GM19351 (cell line): ENCODE results near the gene HDLBP.
A peak's percentile ranks its signal among the peaks of the same experiment; 100 is the strongest.
"Not testable (repeated sequence)": the region's sequence is repeated elsewhere in the genome, so short reads cannot be mapped to it uniquely, and the experiment has no call there.

ENCODE experiments used
- ATAC-seq: cut with Tn5 transposase; IDR thresholded peaks from one replicate; pipeline ENCODE4 v1.9.1; 2021; ENCODE audit warnings: mild to moderate bottlenecking, moderate library complexity; ENCODE audit not compliant: unreplicated experiment

The HDLBP gene

GRCh38 chr2:241330616-241330981 is 15.1 kb upstream of the HDLBP start:
- ATAC-seq: no peak

DNA sequence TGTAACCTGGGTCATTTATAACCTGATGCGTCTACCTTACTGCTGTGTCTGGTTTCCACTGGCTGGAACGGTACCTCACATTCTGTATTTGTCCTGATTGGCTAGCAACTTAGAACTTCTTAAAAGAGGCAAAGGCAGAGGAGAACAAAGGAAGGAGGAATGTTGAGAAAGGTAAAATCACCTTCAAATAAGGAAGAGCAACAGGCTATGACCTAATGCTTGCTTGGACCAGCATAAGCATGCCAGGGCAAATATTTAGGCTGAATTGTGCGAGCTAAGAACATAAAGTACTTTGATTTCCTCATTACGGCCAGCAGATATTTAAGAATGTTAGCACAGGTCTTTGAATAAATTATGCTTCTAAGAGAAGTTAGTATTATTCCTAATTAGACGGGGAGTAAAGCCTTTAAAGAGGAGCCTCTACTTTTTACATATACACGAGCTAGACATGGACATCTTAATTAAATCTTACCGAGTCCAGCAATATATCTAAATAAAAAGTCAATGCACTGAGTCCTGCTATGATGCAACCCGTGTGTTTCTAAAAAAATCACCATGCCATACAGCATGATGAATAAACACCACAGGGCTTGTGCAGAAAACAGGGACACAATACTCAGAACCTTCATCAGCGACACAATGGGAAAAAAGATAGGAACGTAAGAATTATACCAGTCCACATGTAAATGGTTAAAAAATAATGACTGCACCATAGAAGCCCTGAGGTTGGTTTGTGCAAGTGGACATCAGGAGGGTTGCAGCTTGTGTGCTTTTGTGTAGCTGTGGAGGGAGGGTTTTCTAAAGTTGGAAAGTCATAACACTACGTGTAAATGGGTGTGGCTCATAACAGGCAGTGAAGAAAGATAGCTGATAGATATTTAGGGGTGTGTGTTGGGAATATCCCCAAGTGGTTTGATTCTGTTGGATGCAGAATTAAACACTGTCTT is 14.5 kb upstream of the HDLBP start:
- no peak for ATAC-seq

- no peak for ATAC-seq
Measured at GRCh38 chr2:241325257-241325656, 9.8 kb upstream of the HDLBP start.

GRCh38 chr2:241324775-241325174 is 9.3 kb upstream of the HDLBP start:
- no peak for ATAC-seq

DNA sequence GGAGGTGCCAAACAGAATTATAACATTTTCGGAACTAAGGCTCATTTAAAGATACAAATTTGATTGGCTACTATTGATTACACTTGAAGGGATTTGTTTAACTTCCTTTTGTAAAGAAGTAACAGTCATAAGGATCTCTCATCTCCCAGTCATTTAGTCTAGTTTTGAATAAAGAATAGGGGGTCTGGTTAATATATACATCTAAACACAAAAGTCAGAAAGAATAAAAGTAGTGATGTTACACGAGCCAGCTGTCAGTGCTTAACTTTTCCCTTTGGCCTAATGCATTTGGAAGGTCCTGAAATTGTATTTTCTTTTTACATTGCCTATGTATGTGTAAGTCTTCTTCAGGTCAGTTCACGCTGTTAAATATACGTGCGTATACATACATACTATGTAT is 8.3 kb upstream of the HDLBP start:
- no peak for ATAC-seq

DNA sequence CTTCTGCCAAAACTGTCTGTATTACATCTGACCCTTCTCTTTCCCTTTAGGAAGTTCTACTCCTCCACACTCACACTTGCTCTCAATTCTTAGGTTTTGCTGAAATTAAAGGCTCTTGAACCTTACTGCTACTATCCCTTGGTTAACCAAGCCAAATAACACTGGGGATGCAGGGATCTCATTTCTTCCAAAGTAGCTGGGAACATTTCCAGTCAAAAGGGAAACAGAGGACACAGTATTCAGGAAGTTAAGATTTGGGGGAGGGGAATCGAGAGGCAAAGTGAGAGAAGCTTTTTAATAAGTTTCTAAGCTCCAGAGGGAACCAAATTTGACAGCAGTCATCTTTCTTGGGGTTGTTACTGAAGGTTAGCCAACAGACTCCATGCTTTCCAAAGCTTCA is 6.4 kb upstream of the HDLBP start:
- no peak for ATAC-seq

GRCh38 chr2:241321033-241321432 is 5.6 kb upstream of the HDLBP start:
- no peak for ATAC-seq

- no peak for ATAC-seq
Measured at GRCh38 chr2:241320394-241320793, 4.9 kb upstream of the HDLBP start.

DNA sequence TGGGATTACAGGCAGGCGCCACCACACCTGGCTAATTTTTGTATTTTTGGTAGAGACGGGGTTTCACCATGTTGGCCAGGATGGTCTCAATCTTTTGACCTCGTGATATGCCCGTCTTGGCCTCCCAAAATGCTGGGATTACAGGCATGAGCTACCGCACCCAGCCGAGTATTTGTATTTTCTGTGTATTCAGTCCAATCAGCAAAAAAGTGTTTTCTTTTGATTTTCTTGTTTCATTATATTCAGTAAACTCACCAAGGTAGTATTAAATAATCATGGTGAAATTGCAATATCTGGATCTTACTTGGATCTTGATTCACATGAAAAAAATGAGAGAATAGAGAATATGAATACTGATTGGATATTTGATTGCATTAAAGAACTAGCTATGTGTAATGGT is 3.4 kb upstream of the HDLBP start:
- not testable (repeated sequence) for ATAC-seq

DNA sequence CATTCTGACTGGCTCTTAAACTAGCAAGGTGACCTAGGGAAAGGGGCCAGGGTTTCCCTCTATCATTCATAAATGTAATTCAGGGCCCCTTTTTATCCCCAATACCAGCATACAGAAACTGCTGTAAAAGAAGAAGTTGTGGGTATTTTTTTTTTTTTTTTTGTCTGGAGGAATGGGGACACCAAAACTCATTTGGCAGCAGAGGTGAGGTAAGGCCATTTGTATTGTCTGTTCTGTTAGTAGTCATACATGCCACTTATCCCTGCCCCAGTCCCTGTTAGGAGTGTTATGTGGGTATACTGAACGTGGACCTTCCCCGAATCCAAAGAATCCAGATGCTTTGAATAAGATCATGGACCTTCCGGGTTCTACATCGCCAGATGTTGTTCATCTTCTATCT is 1.9 kb upstream of the HDLBP start:
- no peak for ATAC-seq

DNA sequence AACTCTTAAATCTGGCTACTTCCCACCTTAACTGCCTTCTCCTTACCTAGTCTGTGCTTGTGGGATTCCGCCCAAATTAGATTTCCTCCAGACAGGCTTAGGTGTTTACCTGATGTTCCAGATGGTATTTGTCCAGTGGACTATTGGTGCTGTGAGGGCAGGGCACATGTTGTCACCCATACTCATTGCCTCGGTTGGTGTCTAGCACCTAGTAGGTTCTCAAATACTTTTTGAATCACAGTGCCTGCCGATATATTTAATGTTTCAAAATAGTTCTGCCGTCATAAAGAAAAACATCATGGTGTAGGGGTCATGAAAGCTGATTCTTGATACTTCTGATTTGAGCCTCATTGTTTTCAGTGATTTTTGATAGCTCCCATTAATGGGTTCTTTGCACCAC is 1.4 kb upstream of the HDLBP start:
- no peak for ATAC-seq

DNA sequence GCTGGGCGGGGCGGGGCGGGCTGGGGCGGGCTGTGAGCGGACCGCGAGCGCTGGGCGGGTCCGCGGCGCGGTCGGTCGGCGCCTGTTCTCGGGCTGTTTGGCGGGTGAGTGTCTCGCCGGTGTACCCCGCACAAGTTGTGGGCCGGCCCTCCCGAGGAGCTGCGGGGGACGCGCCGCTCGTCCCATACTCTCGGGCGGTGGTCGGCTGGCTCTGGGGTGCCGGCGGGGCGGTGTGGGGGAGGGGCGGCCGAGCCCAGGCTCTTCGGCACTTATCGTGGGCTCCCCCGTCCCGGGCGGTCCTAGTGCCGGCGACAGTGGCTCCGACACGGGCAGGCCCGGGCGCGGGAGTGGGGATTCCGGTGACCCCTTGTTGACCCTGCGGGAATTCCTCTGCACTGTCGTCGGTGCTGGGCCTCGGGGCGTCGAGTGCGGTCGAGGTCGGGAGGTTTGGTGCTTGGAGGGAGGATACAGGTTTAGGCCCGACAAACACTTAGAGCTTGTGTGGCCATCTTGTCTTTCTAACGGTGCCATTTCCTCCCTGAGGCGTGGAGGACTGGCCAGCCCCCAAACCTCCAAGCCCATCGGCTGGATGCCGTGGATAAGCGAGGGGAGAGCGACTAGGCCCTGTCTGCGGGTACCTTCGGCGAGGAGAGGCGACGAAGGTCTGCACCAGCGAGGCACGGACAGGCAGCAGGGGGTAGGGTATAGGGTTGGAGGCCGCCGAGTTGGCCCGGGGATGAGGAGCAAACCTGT is 583 bp upstream of the HDLBP start, which contains the start of gene SEPTIN2:
SEPTIN2 (plus strand) TSS at position 47 of the 753 bp plus-strand sequence. CDS start 8,308 bp downstream, outside the sequence.
- ATAC-seq: peak; percentile 33

GRCh38 chr2:241314226-241315092 is 1.0 kb downstream of the HDLBP start:
- no peak for ATAC-seq

GRCh38 chr2:241313543-241314095 is 1.9 kb downstream of the HDLBP start:
- no peak for ATAC-seq

DNA sequence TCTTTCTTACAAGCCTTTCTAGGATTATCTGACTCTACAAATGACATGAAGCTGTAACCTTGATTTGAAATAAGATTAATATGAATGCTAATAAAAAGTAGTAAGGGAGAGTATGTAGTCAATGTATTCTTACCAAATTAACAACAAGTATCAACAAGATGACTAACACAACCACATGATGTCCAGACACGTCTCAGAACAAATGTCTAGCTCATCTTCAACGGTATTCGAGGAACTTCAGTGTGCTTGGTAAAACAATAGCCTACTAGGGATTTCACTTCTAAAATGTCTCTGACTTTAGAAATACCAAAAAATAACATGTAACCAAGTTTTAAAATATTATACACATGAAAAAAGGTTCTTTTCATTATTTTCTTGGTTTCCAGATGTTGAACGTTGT is 3.4 kb downstream of the HDLBP start:
- no peak for ATAC-seq

GRCh38 chr2:241310917-241311566 is 4.4 kb downstream of the HDLBP start:
- ATAC-seq: no peak

DNA sequence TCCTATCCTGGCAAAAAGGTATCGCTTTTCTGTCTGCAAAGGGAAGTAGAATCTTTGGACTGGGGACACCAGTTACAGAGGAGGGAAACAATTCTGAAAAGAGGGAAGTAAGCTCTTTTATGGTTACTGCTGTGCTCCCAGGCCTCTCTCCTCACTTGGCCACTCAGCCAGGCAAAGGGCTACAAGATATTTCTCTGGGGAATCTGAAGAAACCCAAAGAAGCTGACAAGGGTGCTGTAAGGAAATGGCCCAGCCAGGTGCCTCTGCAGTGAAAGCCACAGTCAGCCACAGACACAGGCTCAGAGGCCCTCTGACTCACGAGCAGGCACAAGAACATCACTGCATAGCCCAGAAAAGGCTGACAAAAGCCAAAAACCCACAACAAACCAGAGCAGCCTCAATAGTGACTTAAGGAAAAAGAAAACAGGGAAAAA is 5.8 kb downstream of the HDLBP start:
- peak; percentile 48 for ATAC-seq

DNA sequence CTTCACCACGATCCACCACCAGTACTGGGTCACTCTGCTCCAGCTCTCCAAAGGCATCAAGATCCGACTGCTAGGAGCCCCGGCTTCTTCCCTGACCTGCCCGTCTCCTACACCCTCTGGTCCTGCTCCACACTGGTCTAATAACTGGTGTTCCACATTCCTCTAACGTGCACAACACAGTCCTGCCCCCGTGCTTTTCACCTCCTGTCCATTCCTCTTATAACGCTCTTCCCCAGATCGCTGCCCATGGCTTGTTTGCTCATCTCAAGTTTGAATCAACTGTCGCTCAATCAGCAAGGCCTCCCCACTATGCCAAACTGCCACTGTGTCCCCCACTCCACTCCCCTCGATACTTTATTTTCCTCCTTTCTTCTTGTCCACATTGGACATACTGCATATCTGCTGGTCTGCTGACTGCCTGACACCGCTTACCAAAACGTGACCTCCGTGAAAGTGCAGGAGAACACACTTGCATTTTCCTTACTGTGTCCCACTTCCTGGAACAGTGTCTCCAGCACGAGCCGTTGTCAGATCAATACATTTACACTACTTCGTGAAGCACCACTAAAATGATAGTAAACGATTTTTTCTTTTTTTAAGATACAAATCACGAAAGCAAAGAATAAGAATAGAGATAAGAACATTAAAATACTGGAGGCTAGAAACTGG is 6.5 kb downstream of the HDLBP start:
- no peak for ATAC-seq

- no peak for ATAC-seq
Measured at GRCh38 chr2:241308267-241308666, 7.2 kb downstream of the HDLBP start.

GRCh38 chr2:241307055-241307454 is 8.4 kb downstream of the HDLBP start:
- no peak for ATAC-seq
